Activated CD4-positive, alpha-beta T cell treated with anti-CD3 and anti-CD28 coated beads for 24 hours (primary cell): Measurements from ENCODE around the gene SCNM1.

Experiments
- DNase-seq, 2 donors: peaks; one replicate each; pipeline ENCODE4 v3.0.0-alpha.2; 2020; ENCODE audit warnings: low read depth in 2 of 2

SCNM1 gene

GRCh38 chr1:151165738-151166504, at the start of gene SCNM1, which contains the start of gene LYSMD1:
Gene SCNM1 (plus strand): TSS chr1:151166144. CDS start chr1:151166153, 9 bp downstream.
Gene LYSMD1 (minus strand): TSS chr1:151165902. CDS start chr1:151165258, 644 bp downstream.
- DNase-seq, result peak; percentile 90 to 92

DNA sequence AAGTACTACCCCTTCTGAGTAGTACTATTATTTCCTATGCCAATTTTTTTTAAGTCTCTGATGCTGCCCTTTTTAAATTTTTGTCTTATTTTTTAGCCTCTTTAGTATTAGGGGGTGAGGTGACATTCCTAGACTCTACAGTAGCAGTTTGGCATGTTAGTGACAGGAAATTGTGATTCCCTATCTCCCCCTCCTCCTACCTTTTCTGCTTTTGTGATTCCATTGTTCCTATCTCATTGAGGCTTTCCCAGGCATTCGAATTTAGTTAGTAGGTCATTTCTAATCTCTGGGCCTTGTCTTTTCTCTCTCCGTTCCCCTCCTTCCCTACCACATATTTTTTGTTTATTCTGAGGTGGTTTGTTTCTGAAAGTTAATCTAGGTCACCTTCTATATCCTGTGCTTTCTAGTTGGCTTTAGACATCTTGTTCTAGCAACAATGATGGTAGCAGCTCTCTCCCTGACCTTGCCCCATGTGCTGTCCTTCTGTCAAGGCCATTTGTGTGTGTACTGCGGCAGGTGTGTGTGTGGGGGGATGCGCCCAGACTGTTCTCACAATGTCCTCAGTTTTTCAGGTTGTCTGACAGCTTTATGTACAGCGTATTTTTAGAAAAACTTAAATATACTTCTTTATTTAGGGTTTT, 41.1 kb upstream of the SCNM1 start:
- DNase-seq, result no peak

- DNase-seq, result no peak
Observed at GRCh38 chr1:151128800-151129199, 37.1 kb upstream of the SCNM1 start.

GRCh38 chr1:151130987-151131586, 34.9 kb upstream of the SCNM1 start:
- peak; percentile 67 to 73 for DNase-seq

DNA sequence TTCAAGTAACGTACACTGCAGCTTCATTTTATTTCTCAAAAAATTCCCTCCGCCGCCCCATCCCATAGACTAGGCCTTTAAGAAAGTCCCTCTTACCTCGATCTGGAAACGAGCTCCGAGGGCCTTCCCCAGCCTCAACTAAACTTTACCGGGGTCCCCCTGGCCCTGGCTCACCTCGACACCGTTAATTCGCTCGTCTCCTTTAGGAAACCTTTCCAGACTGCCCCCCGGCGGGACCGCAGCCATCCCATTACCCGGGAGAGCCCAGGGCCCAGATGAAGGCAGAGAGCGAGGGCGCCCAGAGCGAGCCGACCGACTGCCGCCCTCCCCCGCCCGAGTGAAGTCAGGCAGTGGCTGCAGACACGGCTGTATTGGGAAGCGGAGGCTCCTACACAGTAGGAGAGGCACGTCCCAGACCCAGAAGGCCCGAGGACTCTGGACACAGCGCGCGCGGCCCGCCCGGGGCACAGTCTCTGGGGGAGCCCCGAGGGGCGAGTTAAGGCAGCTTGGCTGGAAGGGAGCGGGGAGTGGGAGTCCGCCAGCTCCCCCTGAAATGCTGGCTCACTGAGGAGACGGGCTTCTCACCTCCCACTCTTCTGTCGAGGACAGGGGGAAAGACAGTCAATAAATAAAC, 34.1 kb upstream of the SCNM1 start:
- no peak for DNase-seq

- no peak for DNase-seq
Observed at GRCh38 chr1:151132335-151133017, 33.5 kb upstream of the SCNM1 start.

GRCh38 chr1:151133018-151133806, 32.7 kb upstream of the SCNM1 start:
- DNase-seq, result no peak

GRCh38 chr1:151134396-151134795, 31.5 kb upstream of the SCNM1 start:
- no peak for DNase-seq

GRCh38 chr1:151134991-151135390, 31.0 kb upstream of the SCNM1 start:
- no peak for DNase-seq

DNA sequence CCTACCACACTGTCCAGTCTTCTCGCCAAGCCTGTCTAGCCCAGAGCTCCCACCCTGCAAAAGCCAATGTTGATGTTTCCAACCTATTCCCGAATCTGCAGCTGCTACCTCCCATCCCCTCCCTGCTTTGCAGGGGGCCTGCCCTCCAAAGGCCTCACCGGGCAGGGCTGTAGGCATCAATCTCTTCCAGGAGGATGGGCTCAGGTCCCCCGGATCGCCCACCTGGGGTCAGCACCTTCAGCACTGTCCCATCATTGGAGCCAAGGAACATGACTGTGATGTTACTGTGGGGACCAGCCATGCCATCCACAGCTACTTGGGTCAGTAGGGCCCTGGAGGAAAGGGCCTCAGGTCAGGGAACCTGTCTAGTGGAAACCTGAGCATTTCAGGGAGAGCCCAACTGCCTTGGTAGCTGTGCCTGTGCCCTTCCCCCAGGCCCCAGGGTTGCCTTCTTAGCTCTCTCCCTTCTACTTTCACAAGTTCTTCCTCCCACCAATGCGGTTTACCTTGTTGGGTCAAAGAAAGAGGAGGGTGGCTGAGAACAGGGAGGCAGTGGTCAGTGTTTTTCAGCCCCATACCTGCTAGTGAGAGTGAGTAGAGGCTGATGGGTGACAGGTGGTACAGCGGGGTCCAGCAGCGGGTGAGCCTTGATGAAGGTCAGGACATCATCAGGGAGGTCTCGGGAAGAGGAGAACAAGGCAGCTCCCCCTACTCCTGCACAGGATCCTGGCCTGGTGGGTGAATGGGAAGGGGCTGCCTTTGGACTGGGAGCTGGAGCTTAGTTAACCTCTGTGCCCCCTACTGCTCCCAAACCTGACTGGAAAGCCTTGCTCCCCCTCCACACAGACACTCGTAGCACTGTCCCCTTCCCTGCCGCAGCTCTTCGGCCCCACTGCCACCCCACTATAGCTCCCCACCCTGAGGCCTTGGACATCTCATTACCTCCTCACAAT, 30.2 kb upstream of the SCNM1 start:
- no peak for DNase-seq

GRCh38 chr1:151137789-151138188, 28.2 kb upstream of the SCNM1 start:
- DNase-seq, result no peak

DNA sequence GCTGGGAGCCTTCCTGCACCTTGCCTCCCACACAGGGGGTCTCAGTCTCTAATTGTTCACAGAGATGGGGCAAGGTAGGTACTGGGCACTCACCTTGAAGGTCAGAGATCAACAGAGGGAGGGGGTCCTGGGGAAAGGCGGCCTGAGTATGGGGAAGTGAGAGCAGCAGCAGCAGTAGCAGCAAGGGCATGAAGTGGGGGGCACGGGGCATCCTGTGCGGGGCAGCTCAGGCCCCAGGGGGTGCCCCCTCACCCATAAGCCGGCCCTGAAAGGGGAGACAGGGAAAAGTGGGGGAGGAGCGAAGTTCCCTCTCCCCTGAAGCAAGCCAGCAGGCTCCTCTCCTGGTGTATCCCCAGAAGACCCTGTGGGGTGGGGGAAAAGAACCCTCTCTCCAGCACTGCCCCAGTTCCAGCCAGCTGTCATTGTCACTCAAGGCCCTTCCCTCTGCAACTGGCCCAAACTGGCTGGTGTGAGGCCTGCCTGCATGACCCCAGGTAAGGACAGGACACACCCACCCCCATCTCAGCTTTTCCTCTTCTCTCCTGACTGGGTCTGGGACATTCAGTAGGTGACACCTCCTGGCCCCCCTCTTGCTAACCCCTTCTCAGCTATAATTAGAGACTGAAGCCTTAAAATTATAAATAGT, 23.4 kb upstream of the SCNM1 start:
- DNase-seq, result no peak

GRCh38 chr1:151143057-151143435, 22.9 kb upstream of the SCNM1 start:
- no peak for DNase-seq

DNA sequence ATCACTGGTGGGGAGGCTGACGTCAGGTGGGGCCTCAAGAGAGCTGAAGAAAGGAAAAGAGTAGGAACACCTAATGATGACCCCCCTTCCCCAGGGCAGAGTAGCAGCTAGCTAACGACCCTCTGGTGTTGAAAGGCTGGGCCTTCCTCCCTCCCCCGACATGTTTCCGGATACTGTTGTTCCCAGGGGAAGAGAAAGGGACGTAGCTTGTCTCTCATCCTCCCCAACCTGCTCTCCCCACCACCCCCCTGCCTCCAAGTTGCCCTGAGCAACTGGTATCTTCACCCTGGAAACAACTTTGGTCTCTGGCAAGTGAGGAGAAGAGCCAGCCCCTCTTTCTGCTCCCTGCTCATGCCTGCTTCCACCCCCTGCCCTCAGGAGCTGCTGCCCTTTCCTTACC, 22.0 kb upstream of the SCNM1 start:
- DNase-seq, result no peak

- DNase-seq, result no peak
Observed at GRCh38 chr1:151144474-151145303, 21.3 kb upstream of the SCNM1 start.

- DNase-seq, result no peak
Observed at GRCh38 chr1:151145304-151146071, 20.5 kb upstream of the SCNM1 start.

- DNase-seq, result no peak
Observed at GRCh38 chr1:151146072-151146411, 19.9 kb upstream of the SCNM1 start.
